Measurements from ENCODE around the gene NUP214.

DNA sequence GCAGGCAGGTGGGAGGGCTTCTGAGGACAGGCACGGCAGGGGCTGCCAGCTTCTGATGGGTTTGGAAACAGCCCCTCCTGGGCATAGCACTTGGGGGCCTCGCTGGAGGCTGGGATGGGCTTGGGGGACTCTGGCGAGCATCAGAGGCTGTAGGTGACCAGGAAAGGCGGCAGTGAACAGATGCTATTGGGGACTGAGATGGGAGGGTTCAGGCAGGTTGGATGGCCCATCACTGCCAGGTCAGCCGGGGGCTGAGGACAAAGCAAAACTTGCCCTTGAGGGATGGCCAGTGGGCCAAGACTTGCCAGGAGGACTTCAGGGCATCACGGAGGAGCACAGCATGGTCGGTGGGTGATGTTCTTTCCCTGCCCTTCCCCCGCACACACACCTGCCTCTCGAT lies 22.4 kb upstream of the NUP214 start:
- TF ChIP-seq POLR2A (IDR thresholded peaks at IDR 0.05) = no peak
- TF ChIP-seq, protein P1, sequence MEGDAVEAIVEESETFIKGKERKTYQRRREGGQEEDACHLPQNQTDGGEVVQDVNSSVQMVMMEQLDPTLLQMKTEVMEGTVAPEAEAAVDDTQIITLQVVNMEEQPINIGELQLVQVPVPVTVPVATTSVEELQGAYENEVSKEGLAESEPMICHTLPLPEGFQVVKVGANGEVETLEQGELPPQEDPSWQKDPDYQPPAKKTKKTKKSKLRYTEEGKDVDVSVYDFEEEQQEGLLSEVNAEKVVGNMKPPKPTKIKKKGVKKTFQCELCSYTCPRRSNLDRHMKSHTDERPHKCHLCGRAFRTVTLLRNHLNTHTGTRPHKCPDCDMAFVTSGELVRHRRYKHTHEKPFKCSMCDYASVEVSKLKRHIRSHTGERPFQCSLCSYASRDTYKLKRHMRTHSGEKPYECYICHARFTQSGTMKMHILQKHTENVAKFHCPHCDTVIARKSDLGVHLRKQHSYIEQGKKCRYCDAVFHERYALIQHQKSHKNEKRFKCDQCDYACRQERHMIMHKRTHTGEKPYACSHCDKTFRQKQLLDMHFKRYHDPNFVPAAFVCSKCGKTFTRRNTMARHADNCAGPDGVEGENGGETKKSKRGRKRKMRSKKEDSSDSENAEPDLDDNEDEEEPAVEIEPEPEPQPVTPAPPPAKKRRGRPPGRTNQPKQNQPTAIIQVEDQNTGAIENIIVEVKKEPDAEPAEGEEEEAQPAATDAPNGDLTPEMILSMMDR (IDR thresholded peaks at IDR 0.05) = no peak
